ENCODE results near the gene ADORA3.

ADORA3 gene

GRCh38 chr1:111453706-111454105, 49.7 kb downstream of the ADORA3 start:
- no peak for TF ChIP-seq CTCF (IDR thresholded peaks at IDR 0.05; ENCODE audit: low read depth, low read length, missing control alignments)
- in situ Hi-C loops (cut with HindIII; ENCODE audit: low sequenced_read_pairs) = no loop called here
- H3K4me3 ChIP-seq (ENCODE audit: low read depth, low read length) = no peak overlapping the region
- DNase-seq (ENCODE audit: low read depth) = no peak

- TF ChIP-seq CTCF (IDR thresholded peaks at IDR 0.05; ENCODE audit: low read depth, low read length, missing control alignments) = no peak
- no peak for DNase-seq (ENCODE audit: low read depth)
- no peak overlapping the region for H3K4me3 ChIP-seq (ENCODE audit: low read depth, low read length)
- in situ Hi-C loops (cut with HindIII; ENCODE audit: low sequenced_read_pairs) = no loop called here
Observed at GRCh38 chr1:111452581-111452980, 50.9 kb downstream of the ADORA3 start.

- peak overlapping the region; percentile 78 for H3K4me3 ChIP-seq (ENCODE audit: low read depth, low read length)
- in situ Hi-C loops (cut with HindIII; ENCODE audit: low sequenced_read_pairs) = no loop called here
- DNase-seq (ENCODE audit: low read depth) = no peak
- no peak for TF ChIP-seq CTCF (IDR thresholded peaks at IDR 0.05; ENCODE audit: low read depth, low read length, missing control alignments)
Observed at GRCh38 chr1:111450185-111450584, 53.2 kb downstream of the ADORA3 start.

GRCh38 chr1:111449703-111450017, 53.8 kb downstream of the ADORA3 start:
- in situ Hi-C loops (cut with HindIII; ENCODE audit: low sequenced_read_pairs) = no loop called here
- TF ChIP-seq CTCF (IDR thresholded peaks at IDR 0.05; ENCODE audit: low read depth, low read length, missing control alignments) = no peak
- DNase-seq (ENCODE audit: low read depth) = no peak
- H3K4me3 ChIP-seq (ENCODE audit: low read depth, low read length) = peak overlapping the region; percentile 78
